HG03469 (cell line): ENCODE results near the gene PATZ1.

ENCODE experiments used
- ATAC-seq: cut with Tn5 transposase; IDR thresholded peaks from one replicate; pipeline ENCODE4 v1.9.1; 2021; ENCODE audit warnings: mild to moderate bottlenecking, moderate library complexity, moderate number of reproducible peaks; ENCODE audit not compliant: unreplicated experiment

Gene PATZ1

DNA sequence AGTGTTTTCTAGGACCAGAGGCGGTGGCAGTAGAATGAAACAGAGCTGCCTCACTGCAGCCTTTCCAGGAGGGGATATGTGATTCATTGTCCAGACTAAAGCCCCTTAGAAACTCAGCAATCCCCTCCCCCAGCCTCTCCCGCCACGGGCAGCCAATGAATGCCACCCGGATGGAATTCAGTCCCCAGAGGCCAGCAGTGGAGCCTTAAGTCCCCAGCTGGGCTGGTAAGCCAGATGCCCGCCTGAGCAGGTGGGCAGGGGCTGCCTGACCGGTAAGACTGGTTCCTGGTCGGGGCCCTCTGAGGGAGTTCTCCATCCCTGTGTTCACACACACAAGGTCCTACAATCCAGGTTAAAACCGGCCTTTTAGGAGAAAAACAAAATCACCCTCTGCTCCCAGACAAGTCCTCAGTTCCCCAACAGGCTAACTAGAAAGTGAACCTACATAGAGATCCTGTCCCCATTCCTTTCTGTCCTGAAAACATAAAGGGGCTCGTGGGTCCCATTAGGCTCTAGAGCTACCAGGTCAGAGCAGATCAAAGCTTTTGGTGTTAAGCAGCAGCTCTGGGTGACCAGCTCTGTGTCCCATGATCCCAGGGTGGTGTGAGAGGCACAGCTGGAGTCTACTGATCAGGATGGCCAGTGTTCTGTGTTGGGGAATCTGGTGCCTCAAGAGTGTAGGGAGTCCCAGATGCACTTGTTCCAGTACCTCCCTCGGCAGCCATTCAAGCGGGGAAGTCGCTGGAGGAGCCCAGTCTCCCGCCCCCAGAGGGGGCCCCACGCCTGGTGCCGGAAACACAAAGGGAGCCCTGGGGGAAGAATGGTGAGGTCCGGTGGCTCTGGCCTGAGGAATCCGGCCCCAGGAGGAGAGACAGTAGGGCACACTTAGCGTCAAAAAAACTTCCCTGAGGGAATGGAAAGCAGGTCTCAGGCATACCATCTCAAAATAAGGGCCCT is 2.6 kb downstream of the PATZ1 start:
- ATAC-seq, result no peak

DNA sequence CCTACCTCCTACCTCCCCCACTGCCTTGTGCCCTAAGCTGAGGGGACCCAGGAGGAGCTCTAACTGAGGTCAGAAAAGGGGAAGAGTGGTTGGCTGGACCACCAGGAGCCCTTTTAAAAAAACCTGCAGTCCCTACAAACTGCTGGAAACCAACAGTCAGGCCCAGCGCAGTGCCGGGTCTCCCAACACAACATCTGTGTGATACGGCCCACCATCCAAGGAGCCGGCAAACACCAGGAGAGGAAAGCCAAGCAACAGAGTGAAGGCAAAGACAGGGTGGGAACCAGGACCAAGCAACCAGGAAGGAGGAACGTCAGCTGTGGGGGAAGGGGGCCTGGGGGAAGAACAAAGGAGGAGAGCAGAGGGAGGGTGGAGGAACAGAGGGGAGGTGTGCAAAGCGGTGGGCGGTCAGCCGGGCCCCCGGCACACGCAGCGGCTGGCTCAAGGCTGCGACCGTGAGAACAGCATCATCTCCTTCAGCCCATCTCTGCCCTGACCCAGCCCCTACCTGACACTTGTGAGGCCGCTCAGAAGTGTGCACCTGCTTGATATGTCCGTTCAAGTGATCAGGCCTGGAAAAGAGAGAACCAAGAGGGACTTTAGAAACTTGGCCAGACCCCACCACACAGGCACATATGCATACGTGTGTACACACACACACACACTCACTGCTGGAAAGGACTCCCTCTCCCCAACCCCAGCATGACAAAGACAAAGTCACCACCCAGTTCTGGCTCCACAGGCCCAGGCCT is 3.6 kb downstream of the PATZ1 start:
- ATAC-seq, result no peak

DNA sequence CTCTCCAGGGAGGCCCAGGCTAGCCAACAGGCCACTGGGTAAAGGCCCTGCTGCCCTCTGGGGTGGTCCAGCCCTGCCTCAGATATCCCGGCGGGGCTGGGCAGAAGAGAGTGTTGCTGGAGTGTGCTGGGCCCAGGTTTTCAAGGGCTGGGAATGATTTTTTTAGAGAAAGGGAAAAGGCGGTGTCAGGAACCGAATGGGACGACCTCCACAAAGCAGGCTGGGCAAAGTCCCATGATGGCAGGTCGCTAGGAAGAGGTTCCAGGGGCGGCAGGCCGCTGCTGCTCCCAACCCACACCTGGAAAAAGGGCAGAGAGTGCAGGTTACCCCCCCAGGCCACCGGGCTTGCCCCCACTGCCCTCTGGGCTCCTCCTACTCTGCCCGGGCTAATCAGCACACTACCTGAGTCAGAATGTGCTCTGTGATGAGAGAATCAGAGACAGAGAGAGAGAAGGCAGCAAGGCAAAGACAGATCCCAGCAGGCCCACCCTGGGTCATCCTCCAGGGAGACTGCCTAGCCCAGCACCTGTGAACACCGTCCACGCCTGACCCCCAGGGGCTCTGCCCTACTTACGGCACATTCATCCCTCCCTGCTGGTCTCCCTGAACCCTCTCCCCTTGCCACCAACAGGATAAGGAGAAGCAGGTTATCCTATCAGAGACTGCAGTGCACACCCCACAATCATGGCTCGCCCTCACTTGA is 4.6 kb downstream of the PATZ1 start:
- ATAC-seq, result no peak

DNA sequence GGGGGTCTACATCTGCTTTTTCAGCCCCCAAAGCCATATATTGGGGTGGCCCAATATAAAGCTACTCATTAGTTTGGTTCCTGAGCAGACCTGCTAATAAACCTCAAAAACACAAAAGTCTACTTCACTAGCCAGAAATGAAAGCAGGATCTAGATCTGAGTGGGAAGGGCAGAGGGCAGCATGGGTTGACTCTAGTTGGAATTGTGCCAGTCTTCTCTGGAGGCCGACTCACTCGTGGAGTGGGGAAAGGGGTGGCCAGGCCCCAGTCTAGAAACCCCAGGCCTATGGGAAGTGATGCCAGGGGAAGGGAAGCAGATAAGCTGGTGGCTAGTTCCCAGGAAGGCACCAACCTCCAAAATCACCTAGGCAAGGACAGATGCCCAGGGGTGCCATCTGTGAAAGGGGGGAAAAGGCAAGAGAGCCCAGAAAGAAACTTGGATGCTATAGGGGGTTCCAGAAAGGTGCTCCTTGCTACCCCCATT is 5.3 kb downstream of the PATZ1 start:
- no peak for ATAC-seq

DNA sequence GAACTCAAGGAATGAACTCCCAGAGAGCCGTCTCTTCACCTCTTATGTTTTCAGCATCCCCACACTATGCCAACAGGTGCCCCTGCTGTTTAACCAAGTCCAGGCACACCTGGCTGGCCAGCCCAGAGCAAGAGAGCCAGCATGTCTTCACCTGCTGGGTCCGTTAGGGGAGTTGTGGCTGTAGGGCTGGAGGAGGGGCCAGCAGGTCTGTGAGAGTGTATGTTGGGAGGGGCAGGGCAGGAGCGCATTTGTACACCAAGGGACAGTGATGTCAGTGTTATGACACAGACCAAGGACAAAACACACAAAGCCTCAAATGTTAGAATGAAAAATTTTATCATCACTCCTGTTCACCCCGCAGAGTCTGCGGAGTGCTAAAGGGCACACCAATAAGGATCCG is 5.8 kb downstream of the PATZ1 start:
- no peak for ATAC-seq

DNA sequence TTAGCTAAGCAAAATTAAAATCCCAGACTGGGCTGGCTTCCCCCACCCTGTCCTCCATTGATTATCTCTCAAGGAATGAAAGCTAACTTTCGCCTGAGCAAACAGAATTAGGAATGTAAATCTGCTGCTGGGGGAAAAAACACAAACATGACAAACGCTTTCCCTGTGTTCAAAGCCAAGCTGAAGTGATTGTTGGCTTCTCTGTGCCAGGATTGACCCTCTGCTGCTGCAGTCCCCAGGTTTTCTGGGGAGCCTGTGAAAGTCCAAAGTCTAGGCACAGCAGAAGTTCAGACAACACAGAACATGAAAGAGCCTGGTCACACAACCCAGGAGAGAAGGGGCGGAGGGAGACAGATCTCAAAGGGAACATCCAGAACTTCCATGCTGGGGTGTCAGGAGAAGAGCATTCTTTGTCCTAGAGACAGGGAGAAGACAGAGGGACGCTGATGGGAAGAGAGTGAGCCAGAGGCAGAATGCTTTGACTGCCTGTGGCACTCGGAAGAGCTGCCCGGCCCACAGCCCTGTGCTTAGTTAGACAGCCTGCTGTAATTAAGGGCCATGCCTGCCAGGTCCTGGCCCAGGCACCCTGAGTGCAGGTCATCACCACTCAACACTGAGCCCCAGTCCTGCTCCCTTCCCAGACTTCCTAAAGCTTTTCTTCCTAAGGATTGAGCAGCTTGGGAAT is 6.9 kb downstream of the PATZ1 start:
- no peak for ATAC-seq

DNA sequence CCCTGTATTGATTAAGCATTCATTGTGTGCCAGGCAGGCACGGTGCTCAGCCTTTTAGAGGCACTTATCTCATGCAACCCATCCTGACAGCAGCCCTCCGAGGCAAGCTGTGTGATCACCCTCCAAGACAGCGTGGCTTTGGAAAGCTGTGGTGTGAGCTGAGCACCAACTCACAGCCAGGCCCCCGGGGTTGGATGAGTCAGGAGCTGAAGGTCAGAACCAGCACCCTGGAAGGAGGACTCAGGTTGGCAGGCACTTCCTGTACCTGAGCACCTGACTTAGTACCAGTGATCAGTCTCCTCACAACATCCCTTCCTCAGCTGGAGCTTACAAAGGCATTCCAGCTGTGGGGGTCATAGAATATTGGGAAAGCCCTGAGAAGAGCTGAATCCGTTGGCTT is 9.0 kb downstream of the PATZ1 start:
- no peak for ATAC-seq

DNA sequence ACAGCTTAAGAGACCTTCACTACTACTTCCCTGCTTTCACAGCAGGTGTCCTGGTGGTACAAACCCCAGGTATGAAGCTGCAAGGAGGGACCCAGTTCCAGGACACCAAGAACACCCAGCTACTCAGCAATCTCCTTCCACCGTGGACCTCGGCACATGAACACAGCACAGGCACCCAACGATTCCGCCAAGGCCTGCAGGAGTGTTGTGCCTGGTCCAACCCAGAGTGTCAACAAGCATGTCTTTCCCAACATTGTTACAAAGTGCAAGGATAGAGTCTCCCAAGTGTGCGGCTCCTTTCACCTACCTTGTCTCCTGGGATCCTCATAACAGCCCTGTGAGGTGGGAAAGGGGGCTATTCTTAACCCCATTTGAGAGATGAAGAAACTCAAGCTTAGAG is 11.8 kb downstream of the PATZ1 start:
- no peak for ATAC-seq

DNA sequence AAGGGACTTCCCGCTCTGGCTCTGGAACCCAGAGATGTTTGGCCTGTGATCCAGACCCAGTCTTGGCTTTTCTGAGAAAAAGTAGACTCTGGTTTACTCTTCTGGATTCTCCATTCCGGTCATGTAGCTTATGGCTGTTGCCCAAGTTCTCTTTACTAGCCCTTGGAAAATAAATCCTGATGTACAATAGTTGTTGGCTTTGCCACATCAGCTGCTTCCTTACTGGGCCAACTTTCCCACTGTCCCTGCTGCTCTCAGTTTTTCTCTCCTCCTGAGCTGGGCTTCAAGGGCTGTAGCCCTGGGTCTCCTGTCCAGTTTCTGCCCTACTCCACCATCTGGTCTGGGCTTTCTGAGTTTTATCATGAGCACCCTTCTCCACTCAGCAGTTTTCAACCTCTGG is 12.5 kb downstream of the PATZ1 start:
- no peak for ATAC-seq

DNA sequence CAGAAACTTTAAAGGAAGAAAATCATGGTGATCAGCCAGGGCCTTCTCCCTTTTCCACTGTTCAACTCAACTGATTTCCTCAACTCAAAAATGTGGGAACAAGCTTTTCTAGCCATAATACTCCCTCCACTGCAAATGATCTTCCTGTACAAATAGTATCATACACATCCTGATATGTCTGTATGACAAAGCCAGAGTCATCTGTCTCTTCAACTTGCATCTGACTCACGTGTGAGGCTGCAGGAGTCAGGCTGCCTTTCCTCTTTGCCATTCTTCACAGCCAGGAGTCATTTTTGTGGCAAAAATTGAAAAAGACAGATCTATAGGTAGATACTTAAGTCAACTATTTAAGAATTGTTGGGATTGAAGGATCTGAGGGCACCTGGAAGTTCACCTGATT is 13.3 kb downstream of the PATZ1 start:
- no peak for ATAC-seq

DNA sequence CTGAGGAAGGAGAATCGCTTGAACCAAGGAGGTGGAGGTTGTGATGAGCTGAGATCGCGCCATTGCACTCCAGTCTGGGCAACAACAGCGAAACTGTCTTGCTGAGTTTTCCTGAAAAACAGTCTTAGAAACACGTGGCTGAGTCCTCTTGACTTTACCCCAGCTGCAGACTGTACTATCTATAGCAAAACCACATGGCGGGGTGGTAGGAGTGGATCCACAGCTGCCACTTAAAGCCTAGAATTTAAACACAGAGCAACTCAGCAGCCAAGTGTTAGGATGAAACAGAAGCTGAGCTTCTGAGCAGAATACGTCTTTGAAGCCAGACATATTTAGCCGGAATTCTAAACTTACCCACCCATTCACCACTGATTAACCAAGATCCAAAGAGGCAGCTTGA is 14.1 kb downstream of the PATZ1 start:
- no peak for ATAC-seq

DNA sequence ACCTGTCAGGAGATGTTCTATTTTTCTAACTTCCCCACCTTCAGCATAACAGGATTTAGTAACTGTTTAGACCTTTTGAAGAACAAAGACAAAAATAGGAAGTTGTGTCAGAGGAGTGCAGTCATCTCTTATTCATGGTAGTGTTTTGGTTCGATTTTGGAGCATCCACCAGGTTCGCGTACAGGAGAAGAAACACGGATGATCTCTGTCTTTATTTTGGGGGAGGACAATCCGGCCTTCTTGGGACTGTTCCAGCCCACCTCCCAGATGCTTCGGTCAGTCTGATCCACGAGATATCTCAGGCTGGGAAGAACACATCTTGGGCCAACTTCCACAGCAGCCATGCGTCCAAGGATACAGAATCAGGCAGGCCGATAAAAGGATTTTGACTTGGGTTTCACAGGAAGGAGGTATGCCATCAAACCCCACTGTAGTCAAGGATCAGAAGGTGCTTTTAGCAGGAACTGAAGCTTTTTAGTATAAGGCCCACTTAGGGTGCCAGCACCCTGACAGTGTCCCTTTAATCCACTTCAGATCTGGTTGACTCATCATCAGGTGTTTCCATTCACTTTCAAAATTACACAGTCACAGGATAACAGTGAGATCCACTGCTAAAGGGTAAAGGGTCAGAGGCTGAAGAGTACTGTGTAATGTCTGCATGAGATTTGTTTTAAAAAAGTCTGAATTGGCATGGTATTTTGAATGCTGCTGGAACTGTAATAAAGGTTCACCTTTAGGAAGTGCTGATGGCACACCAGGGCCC is 16.5 kb downstream of the PATZ1 start:
- ATAC-seq, result no peak

DNA sequence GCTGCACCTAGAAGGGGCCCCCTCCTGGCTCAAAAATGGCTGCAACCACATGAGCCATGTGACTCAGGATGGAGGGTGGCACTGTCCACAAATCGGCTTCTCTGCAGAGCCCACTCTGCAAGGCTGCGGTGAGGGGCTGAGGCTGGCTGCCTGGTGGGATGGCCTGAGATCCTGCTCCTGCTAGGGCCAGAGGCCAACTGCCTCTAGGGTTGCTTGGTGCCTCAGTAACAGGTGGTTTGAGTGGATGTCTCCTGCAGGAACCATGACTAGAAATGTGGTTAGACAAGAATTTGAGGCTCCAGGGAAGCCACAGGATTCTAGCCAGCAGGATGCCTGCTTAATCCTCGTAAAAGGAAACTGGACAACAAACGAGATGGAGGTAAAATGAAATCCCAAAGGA is 17.1 kb downstream of the PATZ1 start:
- no peak for ATAC-seq

DNA sequence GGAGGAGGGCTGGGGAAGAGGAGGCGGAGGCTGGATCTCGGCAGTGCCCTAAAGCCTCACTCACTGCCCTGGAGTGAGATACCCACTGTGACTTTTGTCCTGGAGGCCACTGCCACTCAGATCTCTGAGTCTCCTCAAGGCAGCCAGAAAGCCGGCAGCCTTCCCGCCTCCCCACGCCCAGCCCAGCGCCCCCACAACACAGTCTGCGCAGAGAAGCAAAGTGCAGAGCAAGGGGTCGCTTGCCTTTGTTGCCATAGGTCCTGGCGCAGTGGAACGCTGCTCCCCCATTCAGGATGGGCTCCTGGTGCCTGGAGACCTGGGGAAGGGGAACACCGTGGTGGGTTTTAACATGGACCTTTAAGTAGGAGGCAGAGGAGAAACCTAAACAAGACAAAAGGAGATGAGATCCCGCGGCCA is 17.6 kb downstream of the PATZ1 start:
- ATAC-seq, result no peak

DNA sequence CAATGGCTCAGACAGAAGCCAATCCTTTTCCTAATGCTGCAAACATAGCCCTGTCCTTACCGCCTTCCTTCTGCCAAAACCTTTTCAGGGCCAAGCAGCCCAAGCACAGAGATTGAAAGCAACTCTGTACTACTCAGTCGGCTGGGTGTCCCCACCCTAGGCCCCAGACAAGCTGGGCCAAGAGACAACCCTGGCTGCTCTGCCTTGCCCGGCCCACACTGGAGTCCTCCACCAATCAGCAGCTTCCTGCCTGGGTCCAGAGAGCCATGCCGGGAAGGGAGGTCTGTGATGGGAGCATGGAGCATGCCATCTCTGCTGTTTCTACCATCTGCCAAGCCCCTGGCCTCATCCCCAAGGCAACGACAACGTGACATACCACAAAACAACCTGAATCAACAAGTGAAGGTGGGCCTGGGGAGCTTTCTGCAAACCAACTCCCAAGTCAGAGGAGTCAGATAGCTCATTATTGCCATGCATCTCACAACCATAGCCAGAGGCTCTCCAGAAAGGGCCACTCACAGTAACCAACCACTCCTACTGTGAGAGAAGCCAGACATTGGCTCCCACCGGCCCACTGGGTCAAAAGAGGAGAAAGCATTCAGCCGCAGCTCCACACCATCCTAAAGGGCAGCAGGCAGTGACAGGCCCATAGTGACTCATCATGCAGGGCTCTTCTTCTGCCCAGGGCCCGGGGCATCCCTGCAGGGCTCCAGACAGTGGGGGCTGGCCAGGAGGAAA is 18.2 kb downstream of the PATZ1 start:
- no peak for ATAC-seq

DNA sequence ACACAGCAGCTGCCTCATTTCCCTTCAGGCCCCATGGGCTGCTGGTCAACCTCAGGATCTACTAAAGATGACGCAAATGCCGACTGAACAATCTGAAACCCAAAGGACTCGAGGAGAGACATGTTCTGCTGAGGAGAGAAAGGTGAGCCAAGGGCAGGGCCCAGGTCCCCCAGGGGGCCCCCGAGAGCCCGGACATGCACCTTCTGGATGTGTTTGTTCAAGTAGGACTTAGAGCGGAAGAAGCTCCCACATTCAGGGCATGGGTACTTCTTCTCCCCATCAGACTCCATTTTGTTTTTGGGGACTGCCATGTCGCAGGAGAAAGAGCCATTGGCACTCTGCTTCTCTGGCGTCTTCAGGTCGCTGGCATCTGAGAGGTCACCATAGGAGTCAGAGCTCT is 19.3 kb downstream of the PATZ1 start:
- ATAC-seq, result no peak

DNA sequence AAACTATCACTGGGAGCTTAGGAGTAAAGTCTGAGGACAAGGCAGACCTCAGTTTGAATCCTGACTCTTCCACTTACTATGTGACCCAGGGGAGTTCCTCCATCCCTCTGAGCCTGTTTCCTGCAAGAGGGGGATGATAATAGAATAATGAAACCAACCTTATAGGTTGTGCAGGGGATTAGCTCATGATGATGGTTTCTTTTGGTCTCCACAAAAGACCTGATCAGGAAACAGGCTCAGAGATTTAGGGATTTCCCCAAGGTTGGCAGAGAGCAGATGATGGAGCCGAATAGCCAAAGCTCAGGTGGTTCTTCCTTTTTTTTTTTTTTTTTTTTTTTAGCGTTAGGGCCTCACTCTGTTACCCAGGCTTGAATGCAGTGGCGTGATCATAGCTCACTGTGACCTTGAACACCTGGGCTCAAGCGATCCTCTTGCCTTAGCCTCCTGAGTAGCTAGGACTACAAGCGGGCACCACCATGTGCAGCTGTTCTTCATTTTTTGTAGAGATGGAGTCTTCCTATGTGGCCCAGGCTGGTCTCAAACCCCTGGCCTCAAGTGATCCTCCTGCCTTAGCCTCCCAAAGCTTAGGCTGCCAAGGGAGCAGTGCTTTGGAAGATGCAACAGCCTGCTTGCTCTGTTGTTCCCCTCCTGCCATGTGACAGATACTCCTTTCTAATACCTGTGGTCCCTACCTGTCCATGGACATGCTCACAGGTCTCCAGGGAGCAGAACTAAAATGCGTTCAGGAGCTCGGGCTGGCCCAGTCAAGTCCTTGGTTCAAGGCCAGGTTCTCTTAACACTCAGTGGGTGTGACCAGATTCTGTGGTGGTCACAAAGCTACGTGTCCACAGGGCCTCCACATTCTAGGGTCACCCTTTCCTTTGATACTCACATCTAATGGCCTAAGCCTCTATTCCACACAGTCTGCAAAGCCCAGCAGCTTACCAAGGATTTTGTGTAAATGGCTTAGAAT is 22.3 kb downstream of the PATZ1 start:
- ATAC-seq, result no peak

DNA sequence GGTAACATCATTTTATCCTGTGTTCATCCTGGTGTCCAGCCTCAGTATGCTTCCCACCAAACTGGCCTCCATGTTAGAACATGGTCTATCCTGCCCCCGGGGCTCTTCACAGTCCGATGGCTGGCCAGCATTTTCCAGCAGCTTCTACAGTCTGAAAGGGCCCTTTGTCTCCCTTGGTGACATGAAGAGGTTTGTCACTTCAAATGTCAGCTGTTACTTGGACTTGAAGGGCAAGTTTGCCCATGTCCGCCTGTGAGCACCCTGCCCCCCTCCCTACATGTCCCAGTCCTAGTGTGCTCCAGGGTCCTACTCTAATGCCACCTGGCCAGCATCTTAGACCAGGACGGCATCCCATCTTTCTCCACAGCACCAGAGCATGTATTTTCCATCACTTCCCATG is 24.7 kb downstream of the PATZ1 start:
- ATAC-seq, result no peak
